HUES48 (cell line): ENCODE measurements around the gene EIF6.

Experiments used
- H3K27ac ChIP-seq: one replicate; pipeline ENCODE4 v1.7.0; 2013; ENCODE audit warnings: low read depth, low read length, inconsistent platforms
- H3K27me3 ChIP-seq: 2 replicates; pipeline ENCODE4 v1.6.1; 2013; ENCODE audit warnings: mild to moderate bottlenecking, low read length; ENCODE audit not compliant: control insufficient read depth, insufficient read depth
- H3K36me3 ChIP-seq: 2 replicates; pipeline ENCODE4 v1.6.1; 2013; ENCODE audit warnings: low read length; ENCODE audit not compliant: control insufficient read depth, insufficient read depth
- H3K4me1 ChIP-seq: 2 replicates; pipeline ENCODE4 v1.6.1; 2013; ENCODE audit warnings: mild to moderate bottlenecking, low read length; ENCODE audit not compliant: control insufficient read depth, insufficient read depth
- H3K4me3 ChIP-seq: 2 replicates; pipeline ENCODE4 v1.5.1; 2013; ENCODE audit warnings: mild to moderate bottlenecking, low read depth, low read length
- H3K9ac ChIP-seq: 2 replicates; pipeline ENCODE4 v1.6.1; 2013; ENCODE audit warnings: mild to moderate bottlenecking, low read depth, low read length, moderate library complexity
- H3K9me3 ChIP-seq: 2 replicates; pipeline ENCODE4 v1.6.1; 2013; ENCODE audit warnings: low read length; ENCODE audit not compliant: control insufficient read depth, insufficient read depth

Gene EIF6

GRCh38 chr20:35300469-35301262 is 16.1 kb upstream of the EIF6 start:
- no peak overlapping the region for H3K4me3 ChIP-seq
- H3K9ac ChIP-seq: no peak overlapping the region
- no peaks in the 10 kb centered on the region for H3K9me3 ChIP-seq
- H3K27ac ChIP-seq: no peak overlapping the region
- no peaks in the 10 kb centered on the region for H3K27me3 ChIP-seq
- H3K36me3 ChIP-seq: no peaks in the 10 kb centered on the region
- peaks cover 4% of the 10 kb centered on the region; the same call in 1 of the 2 replicates for H3K4me1 ChIP-seq

- Histone ChIP-seq H3K36me3 (no peaks in the 10 kb centered on the region), H3K9me3 (no peaks in the 10 kb centered on the region), H3K27ac (no peak overlapping the region), H3K9ac (no peak overlapping the region), H3K4me1 (peaks cover 4% of the 10 kb centered on the region; the same call in 1 of the 2 replicates), H3K4me3 (no peak overlapping the region), H3K27me3 (no peaks in the 10 kb centered on the region)
Measured at GRCh38 chr20:35299780-35300179, 15.2 kb upstream of the EIF6 start.

GRCh38 chr20:35298264-35298663 is 13.7 kb upstream of the EIF6 start:
- Histone ChIP-seq H3K27me3 (no peaks in the 10 kb centered on the region), H3K27ac (no peak overlapping the region), H3K4me3 (no peak overlapping the region), H3K9me3 (no peaks in the 10 kb centered on the region), H3K4me1 (no peaks in the 10 kb centered on the region), H3K9ac (no peak overlapping the region), H3K36me3 (no peaks in the 10 kb centered on the region)

- Histone ChIP-seq H3K4me3 (no peak overlapping the region), H3K27me3 (no peaks in the 10 kb centered on the region), H3K27ac (no peak overlapping the region), H3K9me3 (no peaks in the 10 kb centered on the region), H3K36me3 (no peaks in the 10 kb centered on the region), H3K9ac (no peak overlapping the region), H3K4me1 (no peaks in the 10 kb centered on the region)
Measured at GRCh38 chr20:35297740-35298139, 13.2 kb upstream of the EIF6 start.

GRCh38 chr20:35297155-35297554 is 12.6 kb upstream of the EIF6 start:
- H3K4me3 ChIP-seq: no peak overlapping the region

GRCh38 chr20:35296101-35296554 is 11.6 kb upstream of the EIF6 start:
- Histone ChIP-seq H3K36me3 (no peaks in the 10 kb centered on the region), H3K4me3 (no peak overlapping the region), H3K9ac (no peak overlapping the region), H3K27ac (no peak overlapping the region), H3K9me3 (no peaks in the 10 kb centered on the region), H3K4me1 (no peaks in the 10 kb centered on the region), H3K27me3 (no peaks in the 10 kb centered on the region)

More at GRCh38 chr20:35297155-35297554, 12.6 kb upstream of the EIF6 start:
- H3K27ac ChIP-seq: no peak overlapping the region
- H3K4me1 ChIP-seq: no peaks in the 10 kb centered on the region
- no peak overlapping the region for H3K9ac ChIP-seq
- H3K27me3 ChIP-seq: no peaks in the 10 kb centered on the region
- H3K9me3 ChIP-seq: no peaks in the 10 kb centered on the region
- no peaks in the 10 kb centered on the region for H3K36me3 ChIP-seq

- H3K9ac ChIP-seq: no peak overlapping the region
- H3K27me3 ChIP-seq: no peaks in the 10 kb centered on the region
- H3K9me3 ChIP-seq: no peaks in the 10 kb centered on the region
- no peak overlapping the region for H3K27ac ChIP-seq
- H3K4me1 ChIP-seq: no peaks in the 10 kb centered on the region
- H3K36me3 ChIP-seq: no peaks in the 10 kb centered on the region
- no peak overlapping the region for H3K4me3 ChIP-seq
Measured at GRCh38 chr20:35295674-35296073, 11.1 kb upstream of the EIF6 start.

GRCh38 chr20:35295058-35295457 is 10.5 kb upstream of the EIF6 start:
- Histone ChIP-seq H3K4me3 (no peak overlapping the region), H3K27me3 (no peaks in the 10 kb centered on the region), H3K4me1 (no peaks in the 10 kb centered on the region), H3K36me3 (no peaks in the 10 kb centered on the region), H3K27ac (no peak overlapping the region), H3K9me3 (no peaks in the 10 kb centered on the region), H3K9ac (no peak overlapping the region)

GRCh38 chr20:35294293-35294685 is 9.7 kb upstream of the EIF6 start:
- Histone ChIP-seq H3K27me3 (no peaks in the 10 kb centered on the region), H3K27ac (no peak overlapping the region), H3K4me3 (no peak overlapping the region), H3K4me1 (no peaks in the 10 kb centered on the region), H3K9ac (no peak overlapping the region), H3K36me3 (no peaks in the 10 kb centered on the region), H3K9me3 (no peaks in the 10 kb centered on the region)

- Histone ChIP-seq H3K4me3 (no peak overlapping the region), H3K27ac (no peak overlapping the region), H3K36me3 (no peaks in the 10 kb centered on the region), H3K9me3 (no peaks in the 10 kb centered on the region), H3K9ac (no peak overlapping the region), H3K27me3 (no peaks in the 10 kb centered on the region), H3K4me1 (no peaks in the 10 kb centered on the region)
Measured at GRCh38 chr20:35293303-35294292, 9.0 kb upstream of the EIF6 start.
